Activated T-cell treated with anti-CD3 and anti-CD28 coated beads, Interleukin-2, amount 50 U/mL, for 72 hours (primary cell): ENCODE results near the gene ACER3. TPM values are rescaled to one million over a fixed set of nuclear protein-coding genes. Genes with fewer than 3 reads are reported as not detected.
"Not testable (repeated sequence)": the region's sequence is repeated elsewhere in the genome, so short reads cannot be mapped to it uniquely, and the experiment has no call there.

Source experiments
- ATAC-seq, 2 donors: fragments of 150-1000 bp; cut with Tn5 transposase; replicated peaks in 1 of 2; 2 replicates each; pipeline ENCODE4 v1.10.0; 2021; ENCODE audit warnings: moderate library complexity in 2 of 2, mild to moderate bottlenecking in 1 of 2
- DNase-seq, 2 donors: peaks; one replicate each; pipeline ENCODE4 v3.0.0; 2021 to 2022; ENCODE audit warnings: mixed read lengths in 1 of 2
- H3K27ac Mint-ChIP-seq: one replicate; pipeline ENCODE4 v1.8.0; 2022; ENCODE audit warnings: mild to moderate bottlenecking, moderate library complexity, mixed read lengths
- H3K27me3 Mint-ChIP-seq: one replicate; pipeline ENCODE4 v1.8.0; 2022; ENCODE audit warnings: low read depth, mixed read lengths
- H3K36me3 Mint-ChIP-seq, 2 donors: one replicate each; pipeline ENCODE4 v1.8.0; 2022; ENCODE audit warnings: mixed read lengths in 2 of 2, mild to moderate bottlenecking in 1 of 2; ENCODE audit not compliant: insufficient read depth in 2 of 2
- H3K4me1 Mint-ChIP-seq: one replicate; pipeline ENCODE4 v1.8.0; 2022; ENCODE audit warnings: low read depth, mixed read lengths
- H3K4me3 Mint-ChIP-seq, 2 donors: one replicate each; pipeline ENCODE4 v1.8.0; 2022; ENCODE audit warnings: mild to moderate bottlenecking in 2 of 2, mixed read lengths in 2 of 2, moderate library complexity in 2 of 2
- H3K9me3 Mint-ChIP-seq, 2 donors: one replicate each; pipeline ENCODE4 v1.8.0; 2022; ENCODE audit warnings: mixed read lengths in 2 of 2
- total RNA-seq, 2 donors: library from RNA; stranded (reverse); gene quantifications; one replicate each; pipeline ENCODE4 v1.2.3, GENCODE V29; 2022

ACER3 gene
- total RNA-seq, 2 donors from 2014 or later: 13.1 to 16.2 TPM

- Mint-ChIP-seq H3K27ac (no peak overlapping the region), H3K36me3 (no peaks in the 10 kb centered on the region), H3K4me3 (no peak overlapping the region), H3K9me3 (no peaks in the 10 kb centered on the region), H3K27me3 (peaks cover 7% of the 10 kb centered on the region), H3K4me1 (peaks cover 15% of the 10 kb centered on the region)
- ATAC-seq (no peak), DNase-seq (no peak)
Measured at GRCh38 chr11:77049026-77049425, 188.3 kb downstream of the ACER3 start.

- Mint-ChIP-seq H3K4me3 (no peak overlapping the region), H3K36me3 (no peaks in the 10 kb centered on the region), H3K4me1 (peaks cover 9% of the 10 kb centered on the region), H3K9me3 (no peaks in the 10 kb centered on the region), H3K27me3 (no peaks in the 10 kb centered on the region), H3K27ac (no peak overlapping the region)
- ATAC-seq (no peak), DNase-seq (no peak)
Measured at GRCh38 chr11:77051511-77051910, 190.8 kb downstream of the ACER3 start.

- no peak for ATAC-seq
- Mint-ChIP-seq H3K27me3 (no peaks in the 10 kb centered on the region), H3K9me3 (no peaks in the 10 kb centered on the region), H3K36me3 (peaks cover 0 to 1% of the 10 kb centered on the region in 2 donors), H3K4me3 (no peak overlapping the region), H3K27ac (no peak overlapping the region), H3K4me1 (no peaks in the 10 kb centered on the region)
- DNase-seq: no peak
Measured at GRCh38 chr11:77052518-77052917, 191.8 kb downstream of the ACER3 start.

- peaks cover 0 to 1% of the 10 kb centered on the region in 2 donors for H3K36me3 Mint-ChIP-seq
- ATAC-seq: no peak
- H3K9me3 Mint-ChIP-seq: no peaks in the 10 kb centered on the region
- no peaks in the 10 kb centered on the region for H3K27me3 Mint-ChIP-seq
- DNase-seq: no peak
- no peak overlapping the region for H3K27ac Mint-ChIP-seq
- no peaks in the 10 kb centered on the region for H3K4me1 Mint-ChIP-seq
- no peak overlapping the region for H3K4me3 Mint-ChIP-seq
Measured at GRCh38 chr11:77053217-77054015, 192.7 kb downstream of the ACER3 start.

GRCh38 chr11:77054084-77054483 lies 193.4 kb downstream of the ACER3 start:
- H3K27ac Mint-ChIP-seq: no peak overlapping the region
- DNase-seq (no peak), ATAC-seq (no peak)
- H3K4me1 Mint-ChIP-seq: no peaks in the 10 kb centered on the region
- no peaks in the 10 kb centered on the region for H3K27me3 Mint-ChIP-seq
- H3K4me3 Mint-ChIP-seq: no peak overlapping the region
- H3K36me3 Mint-ChIP-seq: peaks cover 0 to 1% of the 10 kb centered on the region in 2 donors
- no peaks in the 10 kb centered on the region for H3K9me3 Mint-ChIP-seq

GRCh38 chr11:77055101-77055561 lies 194.4 kb downstream of the ACER3 start:
- Mint-ChIP-seq H3K4me1 (no peaks in the 10 kb centered on the region), H3K27me3 (no peaks in the 10 kb centered on the region), H3K9me3 (no peaks in the 10 kb centered on the region), H3K36me3 (peaks cover 0 to 1% of the 10 kb centered on the region in 2 donors), H3K4me3 (no peak overlapping the region), H3K27ac (no peak overlapping the region)
- ATAC-seq (no peak), DNase-seq (no peak)

- no peak overlapping the region for H3K4me3 Mint-ChIP-seq
Measured at GRCh38 chr11:77055913-77056312, 195.2 kb downstream of the ACER3 start.

GRCh38 chr11:77056814-77057402 lies 196.2 kb downstream of the ACER3 start:
- H3K27me3 Mint-ChIP-seq: no peaks in the 10 kb centered on the region
- H3K36me3 Mint-ChIP-seq: peaks cover under 1 to 1% of the 10 kb centered on the region in 2 donors
- no peak overlapping the region for H3K4me3 Mint-ChIP-seq
- no peak for DNase-seq
- H3K4me1 Mint-ChIP-seq: no peaks in the 10 kb centered on the region
- H3K9me3 Mint-ChIP-seq: peaks cover 0 to 2% of the 10 kb centered on the region in 2 donors
- ATAC-seq: peak in 1 of 2 donors; percentile 56
- H3K27ac Mint-ChIP-seq: no peak overlapping the region

More at GRCh38 chr11:77055913-77056312, 195.2 kb downstream of the ACER3 start:
- DNase-seq: no peak
- H3K27ac Mint-ChIP-seq: no peak overlapping the region
- H3K4me1 Mint-ChIP-seq: no peaks in the 10 kb centered on the region
- no peaks in the 10 kb centered on the region for H3K27me3 Mint-ChIP-seq
- no peak for ATAC-seq
- H3K36me3 Mint-ChIP-seq: peaks cover 0 to 1% of the 10 kb centered on the region in 2 donors
- H3K9me3 Mint-ChIP-seq: no peaks in the 10 kb centered on the region

- DNase-seq: no peak
- Mint-ChIP-seq H3K9me3 (peaks cover 2% of the 10 kb centered on the region in 2 donors), H3K36me3 (peaks cover 3 to 5% of the 10 kb centered on the region in 2 donors)
Measured at GRCh38 chr11:77057938-77058474, 197.3 kb downstream of the ACER3 start.

GRCh38 chr11:77058900-77059299 lies 198.2 kb downstream of the ACER3 start:
- DNase-seq (no peak), ATAC-seq (no peak)
- Mint-ChIP-seq H3K4me3 (no peak overlapping the region), H3K36me3 (peaks cover 3 to 5% of the 10 kb centered on the region in 2 donors), H3K9me3 (peaks cover 2% of the 10 kb centered on the region in 2 donors), H3K4me1 (no peaks in the 10 kb centered on the region), H3K27me3 (no peaks in the 10 kb centered on the region), H3K27ac (no peak overlapping the region)

More at GRCh38 chr11:77057938-77058474, 197.3 kb downstream of the ACER3 start:
- no peak overlapping the region for H3K27ac Mint-ChIP-seq
- ATAC-seq: no peak
- no peak overlapping the region for H3K4me3 Mint-ChIP-seq
- H3K27me3 Mint-ChIP-seq: no peaks in the 10 kb centered on the region
- no peaks in the 10 kb centered on the region for H3K4me1 Mint-ChIP-seq

- Mint-ChIP-seq H3K4me3 (no peak overlapping the region), H3K36me3 (peaks cover 3 to 5% of the 10 kb centered on the region in 2 donors), H3K27me3 (no peaks in the 10 kb centered on the region), H3K4me1 (no peaks in the 10 kb centered on the region), H3K27ac (no peak overlapping the region), H3K9me3 (peaks cover 2% of the 10 kb centered on the region in 2 donors)
- no peak for DNase-seq
- no peak for ATAC-seq
Measured at GRCh38 chr11:77059806-77060205, 199.1 kb downstream of the ACER3 start.

GRCh38 chr11:77060234-77060633 lies 199.5 kb downstream of the ACER3 start:
- H3K36me3 Mint-ChIP-seq: peaks cover 3 to 5% of the 10 kb centered on the region in 2 donors
- no peaks in the 10 kb centered on the region for H3K4me1 Mint-ChIP-seq
- no peaks in the 10 kb centered on the region for H3K27me3 Mint-ChIP-seq
- no peak overlapping the region for H3K27ac Mint-ChIP-seq
- no peak overlapping the region for H3K4me3 Mint-ChIP-seq
- peaks cover 2% of the 10 kb centered on the region in 2 donors for H3K9me3 Mint-ChIP-seq
- DNase-seq (no peak), ATAC-seq (no peak)

- not testable (repeated sequence) for H3K4me1 Mint-ChIP-seq, H3K36me3 Mint-ChIP-seq, H3K27ac Mint-ChIP-seq, DNase-seq, H3K9me3 Mint-ChIP-seq, ATAC-seq, H3K27me3 Mint-ChIP-seq, H3K4me3 Mint-ChIP-seq
Measured at GRCh38 chr11:77061258-77061657, 200.5 kb downstream of the ACER3 start.
